Colonic mucosa (tissue), 4 donors: ENCODE results near the gene FAR2. TPM values are rescaled to one million over a fixed set of nuclear protein-coding genes. Genes with fewer than 3 reads are reported as not detected.

Experiments used
- DNase-seq: peaks from one replicate; pipeline ENCODE4 v3.0.0-alpha.2; 2020
- H3K27ac ChIP-seq: fragments of 200-600 bp; one replicate; pipeline ENCODE4 v1.8.0; 2021
- H3K27me3 ChIP-seq: fragments of 200-600 bp; one replicate; pipeline ENCODE4 v1.8.0; 2021
- H3K36me3 ChIP-seq: fragments of 200-600 bp; one replicate; pipeline ENCODE4 v1.8.0; 2021
- H3K4me1 ChIP-seq: fragments of 200-600 bp; one replicate; pipeline ENCODE4 v1.8.0; 2021; ENCODE audit warnings: mild to moderate bottlenecking
- H3K4me3 ChIP-seq: fragments of 200-600 bp; one replicate; pipeline ENCODE4 v1.8.0; 2021
- H3K9ac ChIP-seq, 2 donors: one replicate each; pipeline ENCODE4 v1.7.0; 2013; ENCODE audit warnings: control low read depth in 2 of 2, low read depth in 2 of 2, low read length in 2 of 2
- H3K9me3 ChIP-seq: fragments of 200-600 bp; one replicate; pipeline ENCODE4 v1.8.0; 2021
- intact Hi-C: fragments of 100-400 bp; cut with DNase I; formaldehyde crosslinking; loops from one replicate; pipeline ENCODE4 v1.14.1; 2022
- total RNA-seq, 2 donors: library from RNA; stranded (reverse); fragmentation: NEBNext Ultra II Directional in 1 of 2; extraction: Animal tissue kit (Norgen Biotek cat#: 25700) in 1 of 2; gene quantifications; one replicate each; pipeline ENCODE4 v1.2.1, GENCODE V29; 2021
- TF ChIP-seq, protein P1 (sequence below): fragments of 200-600 bp; IDR thresholded peaks from one replicate; pipeline ENCODE4 v1.8.0; 2022; ENCODE audit warnings: antibody characterized with exemption, mild to moderate bottlenecking
- donor health status: healthy.
- donor health status: DM: no; HTN: no; CAD: no.
- donor health status: DM: no; HTN: no; CAD: no.

Gene FAR2
- total RNA-seq, 2 donors from 2014 or later, result 67.4 to 83.6 TPM

DNA sequence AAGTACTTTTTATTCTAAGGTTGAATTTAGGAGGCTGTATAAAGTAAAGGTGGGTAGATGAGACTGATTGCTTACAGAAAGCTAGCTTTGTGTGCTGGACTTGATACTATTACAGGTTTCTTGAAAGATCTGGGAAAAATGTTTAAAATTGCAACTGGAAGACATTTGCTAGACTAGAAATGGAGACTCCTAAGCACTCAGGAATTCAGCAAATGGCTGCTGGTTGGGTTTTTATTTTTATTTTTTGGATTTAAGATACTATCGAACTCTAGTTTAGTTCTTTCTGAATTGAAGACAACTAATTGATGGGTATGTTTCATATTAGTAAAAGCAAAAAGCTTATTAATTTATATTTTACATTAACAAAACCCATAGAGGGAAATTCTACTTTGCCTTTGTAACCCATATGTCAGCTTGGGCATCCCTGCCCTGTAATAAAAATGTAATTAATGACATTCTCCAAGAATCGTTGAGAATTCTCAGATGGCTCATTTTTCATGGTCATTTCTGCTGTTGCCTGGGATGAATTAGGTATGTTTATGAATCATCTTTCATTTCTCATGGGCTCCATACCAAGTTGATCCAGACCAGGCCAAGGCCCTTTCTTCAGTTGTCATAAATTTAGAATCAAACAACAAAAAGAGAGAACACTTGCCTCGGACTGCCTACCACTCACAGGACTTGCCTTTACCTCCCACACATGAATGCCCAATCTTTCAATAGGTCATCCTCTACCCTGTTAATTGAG is 129.8 kb downstream of the FAR2 start:
- intact Hi-C loops, result no loop called here
- Histone ChIP-seq H3K36me3 (no peaks in the 10 kb centered on the region), H3K9me3 (no peaks in the 10 kb centered on the region), H3K27me3 (no peaks in the 10 kb centered on the region), H3K27ac (no peak overlapping the region), H3K9ac (no peak overlapping the region), H3K4me3 (no peak overlapping the region), H3K4me1 (no peaks in the 10 kb centered on the region)
- TF ChIP-seq, protein P1, sequence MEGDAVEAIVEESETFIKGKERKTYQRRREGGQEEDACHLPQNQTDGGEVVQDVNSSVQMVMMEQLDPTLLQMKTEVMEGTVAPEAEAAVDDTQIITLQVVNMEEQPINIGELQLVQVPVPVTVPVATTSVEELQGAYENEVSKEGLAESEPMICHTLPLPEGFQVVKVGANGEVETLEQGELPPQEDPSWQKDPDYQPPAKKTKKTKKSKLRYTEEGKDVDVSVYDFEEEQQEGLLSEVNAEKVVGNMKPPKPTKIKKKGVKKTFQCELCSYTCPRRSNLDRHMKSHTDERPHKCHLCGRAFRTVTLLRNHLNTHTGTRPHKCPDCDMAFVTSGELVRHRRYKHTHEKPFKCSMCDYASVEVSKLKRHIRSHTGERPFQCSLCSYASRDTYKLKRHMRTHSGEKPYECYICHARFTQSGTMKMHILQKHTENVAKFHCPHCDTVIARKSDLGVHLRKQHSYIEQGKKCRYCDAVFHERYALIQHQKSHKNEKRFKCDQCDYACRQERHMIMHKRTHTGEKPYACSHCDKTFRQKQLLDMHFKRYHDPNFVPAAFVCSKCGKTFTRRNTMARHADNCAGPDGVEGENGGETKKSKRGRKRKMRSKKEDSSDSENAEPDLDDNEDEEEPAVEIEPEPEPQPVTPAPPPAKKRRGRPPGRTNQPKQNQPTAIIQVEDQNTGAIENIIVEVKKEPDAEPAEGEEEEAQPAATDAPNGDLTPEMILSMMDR, result no peak
- DNase-seq, result no peak

DNA sequence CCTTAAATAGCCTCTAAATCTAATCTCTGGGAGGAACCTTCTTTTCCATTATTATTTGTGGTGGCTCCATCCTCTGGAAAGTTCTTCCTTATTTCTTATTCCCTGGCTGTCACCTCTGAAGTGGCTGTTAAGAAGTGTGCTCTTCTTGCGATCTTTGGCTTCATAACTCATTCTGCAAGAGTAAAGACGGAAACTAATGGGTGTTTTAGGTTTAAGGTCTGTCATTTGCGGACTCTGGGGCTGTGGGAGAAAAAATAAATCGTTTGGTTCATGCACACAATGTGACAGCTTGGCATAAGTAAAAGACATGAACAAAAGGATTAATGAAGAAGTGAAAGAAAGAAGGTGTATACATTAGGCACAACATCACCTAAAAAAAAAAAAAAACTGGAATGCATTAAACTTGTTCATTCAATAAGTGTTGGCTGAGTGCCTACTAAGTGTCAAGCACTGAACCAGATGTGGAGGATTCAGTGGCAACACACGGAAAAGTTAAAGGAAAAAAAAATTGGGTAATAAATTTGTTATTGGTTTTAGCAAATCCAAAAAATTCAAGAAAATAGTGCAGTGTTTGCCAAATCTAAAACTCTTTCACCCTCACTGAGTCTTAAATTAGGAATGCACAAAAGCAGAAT is 132.4 kb downstream of the FAR2 start:
- intact Hi-C loops, result no loop called here
- Histone ChIP-seq H3K4me1 (no peaks in the 10 kb centered on the region), H3K27ac (no peak overlapping the region), H3K4me3 (no peak overlapping the region), H3K27me3 (no peaks in the 10 kb centered on the region), H3K9ac (no peak overlapping the region), H3K36me3 (no peaks in the 10 kb centered on the region), H3K9me3 (no peaks in the 10 kb centered on the region)
- TF ChIP-seq, protein P1, result no peak
- no peak for DNase-seq

GRCh38 chr12:29282031-29282816 is 133.1 kb downstream of the FAR2 start:
- H3K9me3 ChIP-seq, result no peaks in the 10 kb centered on the region
- no peaks in the 10 kb centered on the region for H3K4me1 ChIP-seq
- no peak for DNase-seq
- no peaks in the 10 kb centered on the region for H3K27me3 ChIP-seq
- intact Hi-C loops, result no loop called here
- TF ChIP-seq, protein P1, result no peak
- no peaks in the 10 kb centered on the region for H3K36me3 ChIP-seq
- H3K4me3 ChIP-seq, result no peak overlapping the region
- H3K9ac ChIP-seq, result no peak overlapping the region
- H3K27ac ChIP-seq, result no peak overlapping the region

GRCh38 chr12:29283969-29284700 is 135.1 kb downstream of the FAR2 start:
- TF ChIP-seq, protein P1, result no peak
- no peak for DNase-seq
- H3K9me3 ChIP-seq, result no peaks in the 10 kb centered on the region
- no peaks in the 10 kb centered on the region for H3K4me1 ChIP-seq
- intact Hi-C loops, result no loop called here
- H3K4me3 ChIP-seq, result no peak overlapping the region
- no peak overlapping the region for H3K27ac ChIP-seq
- no peaks in the 10 kb centered on the region for H3K27me3 ChIP-seq
- H3K9ac ChIP-seq, result no peak overlapping the region
- H3K36me3 ChIP-seq, result no peaks in the 10 kb centered on the region
